IgD-negative memory B cell (primary cell): Measurements from ENCODE around the gene PTPRA. TPM values are rescaled to one million over a fixed set of nuclear protein-coding genes. Genes with fewer than 3 reads are reported as not detected.
A peak's percentile ranks its signal among the peaks of the same experiment; 100 is the strongest.
"Not testable (repeated sequence)": the region's sequence is repeated elsewhere in the genome, so short reads cannot be mapped to it uniquely, and the experiment has no call there.

ENCODE experiments used
- H3K27ac Mint-ChIP-seq, 3 donors: one replicate each; pipeline ENCODE4 v1.8.0; 2020 to 2022; ENCODE audit warnings: mild to moderate bottlenecking in 3 of 3, mixed read lengths in 3 of 3, moderate library complexity in 1 of 3
- H3K27me3 Mint-ChIP-seq: one replicate; pipeline ENCODE4 v1.8.0; 2021; ENCODE audit warnings: mixed read lengths
- H3K36me3 Mint-ChIP-seq: one replicate; pipeline ENCODE4 v1.8.0; 2020; ENCODE audit warnings: mild to moderate bottlenecking, mixed read lengths
- H3K4me1 Mint-ChIP-seq, 3 donors: one replicate each; pipeline ENCODE4 v1.8.0; 2020 to 2022; ENCODE audit warnings: mixed read lengths in 3 of 3, mild to moderate bottlenecking in 1 of 3
- H3K4me3 Mint-ChIP-seq, 4 donors: one replicate each; pipeline ENCODE4 v1.8.0; 2020 to 2022; ENCODE audit warnings: mild to moderate bottlenecking in 4 of 4, mixed read lengths in 4 of 4, moderate library complexity in 3 of 4
- H3K9me3 Mint-ChIP-seq, 3 donors: one replicate each; pipeline ENCODE4 v1.8.0; 2020 to 2021; ENCODE audit warnings: mixed read lengths in 3 of 3, mild to moderate bottlenecking in 1 of 3
- polyA plus RNA-seq: library from polyadenylated mRNA; unstranded; fragments of 300-500 nt; fragmentation: Illumina TruSeq; gene quantifications from one replicate; pipeline ENCODE4 v1.2.3, GENCODE V29; 2021

PTPRA gene
- polyA plus RNA-seq, 1 donor from 2014 or later = 22.1 TPM

DNA sequence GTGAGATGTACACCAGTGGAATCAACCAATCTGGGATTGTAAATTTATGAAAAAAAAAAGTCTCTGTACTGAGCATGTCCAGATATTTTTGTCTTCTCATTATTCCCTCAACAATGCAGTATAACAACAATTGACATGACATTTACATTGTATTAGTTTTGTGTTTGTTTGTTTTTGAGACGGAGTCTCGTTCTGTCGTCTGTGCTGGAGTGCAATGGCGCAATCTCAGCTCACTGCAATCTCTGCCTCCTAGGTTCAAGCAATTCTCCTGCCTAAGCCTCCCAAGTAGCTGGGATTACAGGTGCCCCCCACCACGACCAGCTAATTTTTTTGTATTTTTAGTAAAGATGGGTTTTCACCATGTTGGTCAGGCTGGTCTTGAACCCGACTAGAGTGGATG, 202.0 kb downstream of the PTPRA start:
- Mint-ChIP-seq H3K27ac (peak overlapping the region in 1 of 3 donors; percentile 49), H3K4me1 (peaks cover 10 to 16% (median 13%) of the 10 kb centered on the region in 3 donors), H3K4me3 (peak overlapping the region in 1 of 4 donors; percentile 67), H3K27me3 (peaks cover 36% of the 10 kb centered on the region)
- H3K9me3 Mint-ChIP-seq, H3K36me3 Mint-ChIP-seq: not testable (repeated sequence)

DNA sequence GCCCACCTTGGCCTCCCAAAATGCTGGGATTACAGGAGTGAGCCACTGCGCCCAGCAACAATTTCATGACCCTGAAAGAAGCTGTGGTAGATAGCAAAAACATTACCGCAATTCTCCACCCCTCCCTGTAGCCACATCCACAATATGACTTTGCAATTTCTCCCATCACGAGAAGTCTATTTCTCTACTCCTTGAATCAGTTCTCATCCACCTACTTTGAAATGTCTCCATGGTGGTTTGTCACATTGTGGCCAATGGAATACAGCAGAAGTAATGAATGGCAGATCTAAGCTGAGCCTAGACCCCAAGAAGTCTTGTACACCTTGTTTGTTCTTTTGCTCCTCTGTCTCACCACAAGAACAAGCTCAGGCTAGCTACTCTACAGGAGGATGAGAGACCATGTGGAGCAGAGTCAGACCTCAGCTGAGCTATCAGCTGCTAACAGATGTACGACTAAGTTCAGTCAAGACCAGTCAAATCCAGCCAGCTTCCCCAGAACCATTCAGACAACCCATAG, 204.4 kb downstream of the PTPRA start:
- peak overlapping the region in 1 of 4 donors; percentile 1 for H3K4me3 Mint-ChIP-seq

DNA sequence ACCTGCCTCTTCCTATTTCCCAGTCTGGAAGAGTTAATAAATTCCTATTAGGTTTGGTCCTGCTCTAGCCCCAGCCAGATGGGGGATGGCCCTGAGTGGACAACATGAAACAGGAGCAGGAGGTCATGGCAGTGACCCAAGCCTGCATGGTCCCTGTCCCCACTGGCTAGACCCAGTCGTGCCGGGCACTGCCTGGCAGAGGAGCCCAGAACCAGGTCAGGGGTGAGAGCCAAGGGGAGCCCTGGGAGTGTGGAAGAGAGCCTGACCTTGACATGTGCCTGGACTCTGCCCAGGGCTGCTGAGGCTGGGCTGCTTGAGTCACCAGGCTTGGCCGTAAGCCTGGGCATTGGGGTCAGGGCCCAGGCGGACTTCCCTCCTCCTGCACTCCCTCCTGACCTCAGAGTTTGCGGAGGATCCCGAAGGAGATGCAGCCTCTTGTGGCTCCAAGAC, 207.7 kb downstream of the PTPRA start:
- Mint-ChIP-seq H3K27ac (no peak overlapping the region), H3K4me3 (no peak overlapping the region), H3K9me3 (no peaks in the 10 kb centered on the region), H3K36me3 (no peaks in the 10 kb centered on the region), H3K27me3 (peaks cover 61% of the 10 kb centered on the region), H3K4me1 (peaks cover 0 to 5% (median 4%) of the 10 kb centered on the region in 3 donors)

More for the DNA sequence above, 204.4 kb downstream of the PTPRA start:
- peaks cover 5 to 11% (median 6%) of the 10 kb centered on the region in 3 donors for H3K4me1 Mint-ChIP-seq
- peaks cover 0 to 1% (median 0%) of the 10 kb centered on the region in 3 donors for H3K9me3 Mint-ChIP-seq
- no peaks in the 10 kb centered on the region for H3K36me3 Mint-ChIP-seq
- no peak overlapping the region for H3K27ac Mint-ChIP-seq
- H3K27me3 Mint-ChIP-seq = peaks cover 50% of the 10 kb centered on the region

- H3K4me1 Mint-ChIP-seq = peaks cover 0 to 5% (median 4%) of the 10 kb centered on the region in 3 donors
- H3K27me3 Mint-ChIP-seq = peaks cover 59% of the 10 kb centered on the region
- H3K27ac Mint-ChIP-seq = peak overlapping the region in 1 of 3 donors; percentile 94
- H3K4me3 Mint-ChIP-seq = peak overlapping the region in 1 of 4 donors; percentile 36
- H3K9me3 Mint-ChIP-seq = no peaks in the 10 kb centered on the region
- no peaks in the 10 kb centered on the region for H3K36me3 Mint-ChIP-seq
Measured at GRCh38 chr20:3081641-3082040, 208.4 kb downstream of the PTPRA start.

- Mint-ChIP-seq H3K27ac (peak overlapping the region in 1 of 3 donors; percentile 68), H3K4me1 (peaks cover 0 to 5% (median 2%) of the 10 kb centered on the region in 3 donors), H3K9me3 (no peaks in the 10 kb centered on the region), H3K4me3 (peak overlapping the region in 2 of 4 donors; percentile 50 to 86), H3K27me3 (peaks cover 57% of the 10 kb centered on the region), H3K36me3 (no peaks in the 10 kb centered on the region)
Measured at GRCh38 chr20:3082306-3082951, 209.1 kb downstream of the PTPRA start.

GRCh38 chr20:3082955-3083952, 210.0 kb downstream of the PTPRA start:
- Mint-ChIP-seq H3K27ac (no peak overlapping the region), H3K36me3 (no peaks in the 10 kb centered on the region), H3K4me3 (peak overlapping the region in 2 of 4 donors; percentile 58 to 82), H3K9me3 (no peaks in the 10 kb centered on the region), H3K27me3 (peaks cover 49% of the 10 kb centered on the region), H3K4me1 (peaks cover 0 to 2% (median 0%) of the 10 kb centered on the region in 3 donors)

DNA sequence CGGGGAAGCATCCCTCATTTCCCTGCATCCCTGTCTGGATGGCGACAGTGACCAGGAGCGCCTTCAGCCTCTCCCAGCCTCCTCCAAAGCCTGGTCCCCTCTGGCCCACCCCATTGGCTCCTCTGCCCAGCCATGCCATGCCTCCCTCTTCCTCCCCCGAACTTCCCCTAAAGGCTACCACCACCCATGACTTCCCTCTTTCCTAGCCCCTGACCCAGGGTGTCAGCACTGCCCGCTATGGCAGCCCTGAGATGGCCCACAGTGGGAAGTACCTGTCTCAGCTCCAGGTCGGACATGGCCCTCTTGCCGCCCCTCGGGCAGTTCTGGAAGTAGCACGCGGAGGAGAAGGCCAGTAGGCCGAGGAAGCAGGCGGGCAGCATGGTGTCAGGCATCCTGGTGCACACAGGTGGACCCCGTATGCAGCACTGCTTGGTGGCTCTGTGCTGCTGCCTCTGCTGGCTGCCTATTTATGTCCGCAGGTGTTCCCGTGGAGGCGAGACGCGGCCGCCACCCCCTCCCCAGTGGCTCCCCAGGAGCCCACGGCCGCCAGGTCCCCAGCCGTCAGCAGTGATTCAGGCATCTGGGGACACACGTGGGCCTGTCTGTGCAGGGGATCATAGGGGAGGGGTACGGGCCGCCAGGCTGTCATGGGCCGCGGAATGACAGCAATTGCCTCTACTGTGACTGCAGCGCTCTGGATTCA, 211.2 kb downstream of the PTPRA start, which contains the start of gene AVP:
Gene AVP, minus strand, starts transcription at position 442 of the 703 bp plus-strand sequence. Its CDS starts 50 bp downstream, at position 392.
- no peaks in the 10 kb centered on the region for H3K9me3 Mint-ChIP-seq
- H3K27me3 Mint-ChIP-seq = peaks cover 45% of the 10 kb centered on the region
- H3K27ac Mint-ChIP-seq = no peak within 1 kb of the TSS
- H3K4me3 Mint-ChIP-seq = peak within 1 kb of the TSS in 3 of 4 donors; percentile 43 to 82 (median 58)
- no peaks in the 10 kb centered on the region for H3K36me3 Mint-ChIP-seq
- H3K4me1 Mint-ChIP-seq = peaks cover 0 to 2% (median 0%) of the 10 kb centered on the region in 3 donors

DNA sequence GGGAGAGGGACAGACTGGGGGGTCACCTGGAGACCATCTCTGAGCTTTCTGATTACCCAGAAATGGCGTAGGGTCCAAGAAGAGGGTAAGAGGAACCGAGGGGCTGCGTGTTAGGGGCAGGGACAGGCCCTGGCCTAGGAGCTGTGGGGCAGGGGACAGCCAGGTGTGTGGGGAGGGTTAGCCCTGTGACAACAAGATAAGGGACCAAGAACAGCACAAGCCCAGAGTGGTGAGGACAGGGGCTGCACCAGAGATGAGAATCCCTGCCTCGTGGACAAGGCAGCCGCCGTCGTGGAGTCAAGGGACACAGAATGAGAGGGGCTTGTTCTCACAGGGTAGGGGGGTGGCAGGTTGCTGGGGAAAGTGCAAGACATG, 211.7 kb downstream of the PTPRA start:
- Mint-ChIP-seq H3K36me3 (no peaks in the 10 kb centered on the region), H3K27me3 (peaks cover 44% of the 10 kb centered on the region), H3K4me3 (no peak overlapping the region), H3K4me1 (peaks cover 0 to 2% (median 0%) of the 10 kb centered on the region in 3 donors), H3K9me3 (no peaks in the 10 kb centered on the region), H3K27ac (no peak overlapping the region)

DNA sequence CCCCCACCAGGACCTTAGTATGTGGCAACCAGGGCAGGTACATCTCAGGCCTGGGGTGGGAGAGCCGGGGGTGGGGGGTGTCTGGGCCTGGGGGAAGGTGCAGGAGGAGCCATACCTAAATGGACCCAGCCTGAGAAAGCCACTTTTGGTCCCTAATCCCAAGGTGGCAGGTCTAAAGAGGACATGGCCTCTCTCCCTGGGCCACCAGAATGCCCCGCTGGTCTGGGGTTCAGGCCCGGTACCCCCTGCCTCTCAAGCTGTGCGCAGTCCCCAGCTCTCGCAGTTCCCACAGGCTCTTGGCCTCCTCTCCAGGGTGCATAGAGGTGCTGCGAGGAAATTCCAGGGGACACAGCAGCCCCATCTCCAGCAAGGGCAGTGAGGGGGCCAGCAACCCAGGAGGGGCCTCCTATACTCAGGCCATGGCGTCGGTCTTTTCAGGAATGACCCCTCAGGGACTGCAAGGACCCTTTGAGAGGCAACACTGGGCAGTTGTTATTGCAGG, 212.3 kb downstream of the PTPRA start:
- H3K4me1 Mint-ChIP-seq = peaks cover 0 to 5% (median 3%) of the 10 kb centered on the region in 3 donors

DNA sequence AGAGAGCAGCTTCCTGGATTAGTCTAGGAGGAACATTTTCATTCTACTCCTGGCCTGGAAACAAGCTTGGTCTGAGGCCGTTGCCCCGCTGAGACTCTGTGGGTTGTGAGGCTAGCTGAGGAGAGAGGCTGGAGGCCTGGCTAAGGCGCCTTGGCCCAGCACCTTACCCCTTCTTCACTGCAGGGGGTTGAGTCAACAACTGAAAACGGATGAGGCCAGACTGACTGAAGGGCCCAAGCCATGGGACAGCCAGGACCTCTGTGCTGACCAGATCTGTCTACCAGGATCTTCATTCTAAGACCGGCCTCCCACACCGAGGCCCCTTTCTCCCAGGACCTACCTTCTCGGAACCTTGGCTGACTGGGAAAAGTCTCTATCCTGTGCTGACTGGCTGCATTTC, 214.8 kb downstream of the PTPRA start:
- Mint-ChIP-seq H3K27me3 (peaks cover 35% of the 10 kb centered on the region), H3K27ac (peak overlapping the region in 1 of 3 donors; percentile 0), H3K4me3 (no peak overlapping the region)

More for the DNA sequence above, 212.3 kb downstream of the PTPRA start:
- Mint-ChIP-seq H3K27me3 (peaks cover 40% of the 10 kb centered on the region), H3K9me3 (peaks cover 0 to under 1% (median 0%) of the 10 kb centered on the region in 3 donors), H3K36me3 (no peaks in the 10 kb centered on the region), H3K27ac (no peak overlapping the region), H3K4me3 (no peak overlapping the region)

More for the DNA sequence above, 214.8 kb downstream of the PTPRA start:
- H3K36me3 Mint-ChIP-seq = peaks cover 2% of the 10 kb centered on the region
- H3K4me1 Mint-ChIP-seq = peaks cover 4 to 9% (median 7%) of the 10 kb centered on the region in 3 donors
- H3K9me3 Mint-ChIP-seq = peaks cover 0 to 2% (median 0%) of the 10 kb centered on the region in 3 donors

Other genes with a start within 250 kb of the PTPRA start
- gene NOP56, start 220.8 kb upstream of the PTPRA start, polyA plus RNA-seq = 123 TPM
- gene IDH3B, start 209.3 kb upstream of the PTPRA start, polyA plus RNA-seq = 108 TPM
- 1.1 TPM for gene EBF4, start 180.7 kb upstream of the PTPRA start, polyA plus RNA-seq
- 1.1 TPM for gene CPXM1, start 72.9 kb upstream of the PTPRA start, polyA plus RNA-seq
- gene C20orf141, start 58.5 kb upstream of the PTPRA start, polyA plus RNA-seq = not detected
- not detected for gene TMEM239, start 57.1 kb upstream of the PTPRA start, polyA plus RNA-seq
- gene PCED1A, start 32.8 kb upstream of the PTPRA start, polyA plus RNA-seq = 18.2 TPM
- gene VPS16, start 32.7 kb upstream of the PTPRA start, polyA plus RNA-seq = 22.4 TPM
- not detected for gene GNRH2, start 170.1 kb downstream of the PTPRA start, polyA plus RNA-seq
- gene MRPS26, start 172.6 kb downstream of the PTPRA start, polyA plus RNA-seq = 84.4 TPM
- 0.59 TPM for gene OXT, start 198.1 kb downstream of the PTPRA start, polyA plus RNA-seq
- gene AVP, start 211.2 kb downstream of the PTPRA start, polyA plus RNA-seq = not detected